Adrenal gland (tissue), 12 donors: ENCODE data around the gene PTBP1. TPM values are rescaled to one million over a fixed set of nuclear protein-coding genes. Genes with fewer than 3 reads are reported as not detected.

ENCODE experiments used
- DNase-seq, 7 donors: peaks; one replicate each; pipeline ENCODE4 v3.0.0-alpha.2; 2019 to 2020
- H3K27ac ChIP-seq, 5 donors: fragments of 200-600 bp; sonication (generic) in 4 of 5; 1 replicate in 3 of 5; 2 replicates in 2 of 5; pipeline versions ENCODE4 v1.5.1 to v1.8.0; 2016 to 2020; ENCODE audit warnings: mild to moderate bottlenecking in 1 of 5
- H3K27me3 ChIP-seq: fragments of 200-600 bp; 2 replicates; pipeline ENCODE4 v1.8.0; 2021
- H3K36me3 ChIP-seq, 2 donors: fragments of 200-600 bp; replicated peaks in 1 of 2; 1 replicate in 1 of 2; 2 replicates in 1 of 2; pipeline versions ENCODE4 v1.5.1 to v1.8.0; 2018 to 2022
- H3K4me1 ChIP-seq, 2 donors: fragments of 200-600 bp; replicated peaks in 1 of 2; 1 replicate in 1 of 2; 2 replicates in 1 of 2; pipeline versions ENCODE4 v1.5.1 to v1.8.0; 2018 to 2021
- H3K4me3 ChIP-seq, 4 donors: fragments of 200-600 bp; sonication (generic) in 3 of 4; one replicate each; pipeline ENCODE4 v1.5.1; 2016 to 2018
- H3K9me3 ChIP-seq, 3 donors: fragments of 200-600 bp; sonication (generic) in 1 of 3; replicated peaks in 1 of 3; 1 replicate in 2 of 3; 2 replicates in 1 of 3; pipeline versions ENCODE4 v1.5.1 to v1.8.0; 2016 to 2021
- POLR2A ChIP-seq, 2 donors: fragments of 450-650 bp; IDR thresholded peaks; one replicate each; pipeline ENCODE4 v1.6.1; 2017; ENCODE audit warnings: antibody characterized with exemption in 2 of 2, mild to moderate bottlenecking in 2 of 2, moderate library complexity in 1 of 2
- WGBS, 4 donors: extraction: QIAGEN DNeasy Blood & Tissue Kit in 2 of 4; methylation state at CpG; one replicate each; pipeline versions ENCODE4 v1.1.5 to v1.1.7; 2013 to 2017; 5-methylcytosine and 5-hydroxymethylcytosine counted together
- intact Hi-C, 2 donors: fragments of 100-400 bp; cut with DNase I; formaldehyde crosslinking; loops; one replicate each; pipeline versions ENCODE4 v1.14.1 to v1.15.0; 2022 to 2023
- polyA plus RNA-seq, 3 donors: library from polyadenylated mRNA; stranded (reverse); fragments of 200-250 nt in 2 of 3; fragments of 350-450 nt in 1 of 3; fragmentation: Illumina TruSeq in 1 of 3; extraction: RNeasy Lipid Tissue Mini Kit (QIAGEN cat#74804) in 1 of 3; gene quantifications; one replicate each; pipeline ENCODE4 v1.2.3, GENCODE V29; 2013 to 2014
- total RNA-seq, 9 donors: library from RNA; depleted of rRNA in 4 of 9; stranded (reverse); fragments of >200 nt in 4 of 9; fragments of 120-200 nt in 1 of 9; fragmentation: NEBNext Ultra II Directional in 1 of 9; extraction: Animal tissue kit (Norgen Biotek cat#: 25700) in 1 of 9; gene quantifications; one replicate each; pipeline versions ENCODE4 v1.1.0 to v1.2.4, GENCODE V29; 2013 to 2023
- TF ChIP-seq, protein P1 (sequence below), 6 experiments: fragments of 450-650 bp in 4 of 6; fragments of 200-600 bp in 2 of 6; sonication (generic) in 1 of 6; IDR thresholded peaks; 1 replicate in 5 of 6; 2 replicates in 1 of 6; pipeline versions ENCODE4 v1.5.1 to v1.8.0; 2016 to 2021; ENCODE audit warnings: antibody characterized with exemption in 6 of 6, mild to moderate bottlenecking in 2 of 6, moderate library complexity in 1 of 6
- donor health status: healthy with polysubstance abuse.
- donor health status: Bipolar disorder and iron deficiency.
- donor health status: DM: yes; HTN: yes; CAD: no.
- donor health status: DM: no; HTN: no; CAD: no.
- donor health status: DM: no; HTN: no; CAD: no.
- donor health status: DM: yes; HTN: yes; CAD: no.

Gene PTBP1
- total and polyA plus RNA-seq, 12 donors: 64.6 to 236 (median 146) TPM

DNA sequence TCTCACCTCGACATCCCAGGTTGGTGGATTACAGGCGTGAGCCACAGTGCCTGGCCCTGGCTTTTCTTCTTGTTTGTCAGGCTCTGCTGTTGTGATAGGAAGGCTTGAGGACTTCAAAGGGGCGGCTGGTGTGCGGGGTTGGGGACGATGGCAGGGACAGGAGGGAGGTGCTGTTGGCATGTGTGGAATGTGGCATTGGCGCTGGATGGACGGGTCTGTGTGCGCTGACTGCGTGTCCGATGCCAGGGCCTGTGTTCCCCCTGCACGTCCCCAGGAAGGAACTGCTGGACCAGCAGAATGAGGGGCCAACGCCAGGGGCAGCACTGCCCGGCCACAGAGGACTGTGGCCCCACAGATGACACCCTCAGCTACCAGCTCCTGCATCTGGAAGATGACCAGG is 12.7 kb upstream of the PTBP1 start:
- intact Hi-C loops: no loop called here
- no peak overlapping the region for H3K4me3 ChIP-seq

DNA sequence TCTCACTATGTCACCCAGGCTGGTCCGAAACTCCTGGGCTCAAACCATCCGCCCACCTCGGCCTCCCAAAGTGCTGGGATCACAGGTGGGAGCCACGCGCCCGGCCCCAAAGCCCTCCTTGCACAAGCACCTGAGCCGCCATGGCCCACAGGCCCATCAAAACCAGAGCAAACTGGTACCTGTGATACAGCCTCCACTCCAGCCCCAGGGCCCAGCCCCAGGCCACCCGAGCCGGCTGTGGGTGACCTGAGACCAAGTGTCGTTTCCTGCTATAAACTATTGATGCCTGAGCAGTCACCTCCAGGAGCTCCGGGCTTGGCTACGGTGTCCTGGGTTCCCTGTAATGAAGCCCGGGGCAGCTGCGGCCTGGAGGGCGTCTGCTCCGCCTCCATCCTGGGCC is 9.7 kb upstream of the PTBP1 start:
- no peak for DNase-seq
- intact Hi-C loops: no loop called here
- Histone ChIP-seq H3K27me3 (no peaks in the 10 kb centered on the region), H3K4me1 (peaks cover 0 to 17% of the 10 kb centered on the region in 2 donors), H3K4me3 (no peak overlapping the region), H3K27ac (peak overlapping the region in 2 of 5 donors; percentile 29 to 30), H3K9me3 (no peaks in the 10 kb centered on the region), H3K36me3 (no peaks in the 10 kb centered on the region)
- no peak for TF ChIP-seq POLR2A (IDR thresholded peaks at IDR 0.05)
- TF ChIP-seq, protein P1, sequence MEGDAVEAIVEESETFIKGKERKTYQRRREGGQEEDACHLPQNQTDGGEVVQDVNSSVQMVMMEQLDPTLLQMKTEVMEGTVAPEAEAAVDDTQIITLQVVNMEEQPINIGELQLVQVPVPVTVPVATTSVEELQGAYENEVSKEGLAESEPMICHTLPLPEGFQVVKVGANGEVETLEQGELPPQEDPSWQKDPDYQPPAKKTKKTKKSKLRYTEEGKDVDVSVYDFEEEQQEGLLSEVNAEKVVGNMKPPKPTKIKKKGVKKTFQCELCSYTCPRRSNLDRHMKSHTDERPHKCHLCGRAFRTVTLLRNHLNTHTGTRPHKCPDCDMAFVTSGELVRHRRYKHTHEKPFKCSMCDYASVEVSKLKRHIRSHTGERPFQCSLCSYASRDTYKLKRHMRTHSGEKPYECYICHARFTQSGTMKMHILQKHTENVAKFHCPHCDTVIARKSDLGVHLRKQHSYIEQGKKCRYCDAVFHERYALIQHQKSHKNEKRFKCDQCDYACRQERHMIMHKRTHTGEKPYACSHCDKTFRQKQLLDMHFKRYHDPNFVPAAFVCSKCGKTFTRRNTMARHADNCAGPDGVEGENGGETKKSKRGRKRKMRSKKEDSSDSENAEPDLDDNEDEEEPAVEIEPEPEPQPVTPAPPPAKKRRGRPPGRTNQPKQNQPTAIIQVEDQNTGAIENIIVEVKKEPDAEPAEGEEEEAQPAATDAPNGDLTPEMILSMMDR (IDR thresholded peaks at IDR 0.05): no peak
- WGBS, 4 donors: 83 to 95% (median 89%) methylated on average over 9 to 16 of the region's 16 CpGs

More for the DNA sequence above, 12.7 kb upstream of the PTBP1 start:
- Histone ChIP-seq H3K27ac (peak overlapping the region in 1 of 5 donors; percentile 58), H3K9me3 (no peaks in the 10 kb centered on the region), H3K27me3 (no peaks in the 10 kb centered on the region), H3K36me3 (no peaks in the 10 kb centered on the region), H3K4me1 (peaks cover 0 to 13% of the 10 kb centered on the region in 2 donors)
- DNase-seq: no peak
- WGBS, 4 donors: 66 to 82% (median 79%) methylated on average over 12 to 13 of the region's 13 CpGs
- TF ChIP-seq, protein P1 (IDR thresholded peaks at IDR 0.05): no peak
- TF ChIP-seq POLR2A (IDR thresholded peaks at IDR 0.05): no peak

DNA sequence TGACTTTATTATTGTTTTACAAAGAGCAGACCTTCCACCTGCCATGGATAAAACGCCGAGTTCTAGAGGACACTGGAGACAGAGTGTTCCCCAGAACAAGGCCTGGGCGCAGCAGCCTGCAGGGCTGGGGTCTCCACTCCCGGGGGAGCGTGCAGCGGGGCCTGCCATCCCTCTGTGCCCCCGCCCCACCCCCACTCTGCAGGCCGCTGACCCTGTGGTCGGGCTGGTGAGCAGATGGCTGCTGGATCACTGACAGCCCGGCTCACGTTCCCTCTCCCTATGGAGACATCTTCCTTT is 8.6 kb upstream of the PTBP1 start:
- H3K36me3 ChIP-seq: no peaks in the 10 kb centered on the region
- 54 to 71% (median 61%) methylated on average over 3 to 11 of the region's 11 CpGs for WGBS, 4 donors
- peaks cover 0 to 17% of the 10 kb centered on the region in 2 donors for H3K4me1 ChIP-seq
- DNase-seq: no peak
- TF ChIP-seq, protein P1 (IDR thresholded peaks at IDR 0.05): no peak
- no peak for TF ChIP-seq POLR2A (IDR thresholded peaks at IDR 0.05)
- no peak overlapping the region for H3K4me3 ChIP-seq
- no peaks in the 10 kb centered on the region for H3K9me3 ChIP-seq
- no peaks in the 10 kb centered on the region for H3K27me3 ChIP-seq
- intact Hi-C loops: no loop called here
- peak overlapping the region in 3 of 5 donors; percentile 48 to 86 (median 77) for H3K27ac ChIP-seq

DNA sequence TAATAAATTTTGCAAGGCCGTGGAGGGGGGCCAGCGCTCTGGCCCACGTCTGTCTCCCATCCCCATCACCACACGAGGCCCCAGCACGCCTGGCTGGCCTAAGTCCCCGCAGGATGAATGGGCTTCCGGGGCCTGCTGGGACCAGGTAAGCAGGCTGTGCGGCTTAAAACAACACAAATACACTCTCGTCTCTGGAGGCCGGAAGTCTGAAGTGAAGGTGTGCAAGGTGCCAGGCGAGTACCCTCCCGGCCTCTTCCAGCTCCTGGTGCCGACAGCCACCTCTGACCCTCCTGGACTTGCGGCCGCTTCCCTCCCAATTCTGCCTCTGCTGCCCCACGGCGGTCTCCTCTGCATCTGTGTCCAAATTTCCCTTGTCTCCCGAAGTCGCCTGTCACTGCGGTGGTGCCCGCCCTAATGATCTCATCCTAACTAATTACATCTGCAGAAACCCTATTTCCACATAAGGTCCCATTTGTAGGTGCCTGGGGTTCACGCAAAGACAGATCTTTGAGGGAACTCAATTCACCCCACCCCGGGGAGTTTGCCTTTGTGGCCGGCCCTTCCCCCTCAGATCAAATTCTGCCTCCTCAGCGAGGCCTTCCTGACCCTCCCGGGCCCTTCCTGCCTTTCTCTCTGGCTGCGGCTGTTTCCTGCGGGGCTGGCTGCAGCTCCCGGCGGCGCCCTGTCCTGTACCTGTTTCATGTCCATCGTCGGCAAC is 8.1 kb upstream of the PTBP1 start:
- intact Hi-C loops: no loop called here
- H3K27me3 ChIP-seq: no peaks in the 10 kb centered on the region
- no peaks in the 10 kb centered on the region for H3K9me3 ChIP-seq
- H3K4me1 ChIP-seq: peaks cover 0 to 17% of the 10 kb centered on the region in 2 donors
- no peak overlapping the region for H3K4me3 ChIP-seq
- no peaks in the 10 kb centered on the region for H3K36me3 ChIP-seq
- H3K27ac ChIP-seq: peak overlapping the region in 3 of 5 donors; percentile 48 to 86 (median 77)
- DNase-seq: no peak
- WGBS, 4 donors: 48 to 63% (median 53%) methylated on average over 23 to 33 of the region's 33 CpGs
- TF ChIP-seq POLR2A (IDR thresholded peaks at IDR 0.05): no peak
- TF ChIP-seq, protein P1 (IDR thresholded peaks at IDR 0.05): no peak
